SK-N-MC (cell line): ENCODE measurements around the gene LMTK2.

Experiments
- EZH2 ChIP-seq: fragments of 200-600 bp; sonication (generic); IDR thresholded peaks from one replicate; pipeline ENCODE4 v1.6.1; 2017; ENCODE audit warnings: antibody characterized with exemption
- FOXP2 ChIP-seq: optimal IDR thresholded peaks from 2 replicates; pipeline ENCODE3; 2011; ENCODE audit warnings: mild to moderate bottlenecking, moderate library complexity; ENCODE audit not compliant: insufficient read depth; ENCODE audit errors: extremely low read length, control extremely low read depth
- POLR2AphosphoS5 ChIP-seq: IDR thresholded peaks from 2 replicates; pipeline ENCODE4 v1.6.1; 2012; ENCODE audit warnings: mild to moderate bottlenecking, low read depth, low read length, borderline replicate concordance

- TF ChIP-seq EZH2 (no peak), POLR2AphosphoS5 (no peak), FOXP2 (no peak)
Observed at GRCh38 chr7:98229441-98229840, 122.8 kb downstream of the LMTK2 start.
